GM21526 (cell line): ENCODE data around the gene PIGZ.
A peak's percentile ranks its signal among the peaks of the same experiment; 100 is the strongest.

Source experiments
- ATAC-seq: cut with Tn5 transposase; IDR thresholded peaks from one replicate; pipeline ENCODE4 v1.9.1; 2021; ENCODE audit warnings: moderate library complexity; ENCODE audit not compliant: unreplicated experiment, low FRiP score

The PIGZ gene

GRCh38 chr3:197002701-197003454 is 34.2 kb upstream of the PIGZ start:
- ATAC-seq, result peak; percentile 59

GRCh38 chr3:197001972-197002700 is 33.5 kb upstream of the PIGZ start:
- ATAC-seq, result no peak

GRCh38 chr3:197001106-197001971 is 32.7 kb upstream of the PIGZ start:
- ATAC-seq, result no peak

GRCh38 chr3:197000211-197000610 is 31.6 kb upstream of the PIGZ start:
- ATAC-seq, result no peak

- no peak for ATAC-seq
Measured at GRCh38 chr3:196998966-196999760, 30.5 kb upstream of the PIGZ start.

- no peak for ATAC-seq
Measured at GRCh38 chr3:196997311-196997710, 28.7 kb upstream of the PIGZ start.

- no peak for ATAC-seq
Measured at GRCh38 chr3:196996454-196997265, 28.0 kb upstream of the PIGZ start.

GRCh38 chr3:196995646-196996355 is 27.2 kb upstream of the PIGZ start:
- ATAC-seq, result no peak

GRCh38 chr3:196995027-196995426 is 26.4 kb upstream of the PIGZ start:
- ATAC-seq, result no peak

- ATAC-seq, result no peak
Measured at GRCh38 chr3:196994056-196994455, 25.4 kb upstream of the PIGZ start.

GRCh38 chr3:196992461-196993065 is 23.9 kb upstream of the PIGZ start:
- ATAC-seq, result no peak

- no peak for ATAC-seq
Measured at GRCh38 chr3:196991581-196992460, 23.2 kb upstream of the PIGZ start.

- no peak for ATAC-seq
Measured at GRCh38 chr3:196990601-196991007, 22.0 kb upstream of the PIGZ start.

GRCh38 chr3:196989721-196990262 is 21.2 kb upstream of the PIGZ start:
- ATAC-seq, result no peak

- no peak for ATAC-seq
Measured at GRCh38 chr3:196988241-196989029, 19.8 kb upstream of the PIGZ start.

GRCh38 chr3:196987022-196987421 is 18.4 kb upstream of the PIGZ start:
- ATAC-seq, result no peak
